ENCODE measurements around the gene UBR2.

DNA sequence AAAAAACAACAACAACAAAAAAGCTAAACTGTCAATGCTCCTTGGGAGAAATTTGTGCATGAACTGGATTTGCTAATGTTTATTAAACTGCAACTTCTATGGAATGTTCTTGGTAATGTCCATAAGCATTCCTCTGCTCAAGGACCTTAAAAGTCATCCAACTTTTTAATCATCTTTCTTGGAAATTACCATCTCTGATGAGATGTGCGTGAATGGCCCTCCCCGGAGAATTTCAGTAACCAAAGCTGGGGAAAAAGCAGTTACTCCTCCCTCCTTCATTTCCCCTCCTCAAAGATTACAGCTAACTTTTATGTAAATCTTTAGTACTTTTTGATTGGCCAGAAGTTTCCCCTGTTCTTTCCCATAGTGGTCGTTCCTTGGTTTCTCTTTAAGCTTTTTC is 176.9 kb downstream of the UBR2 start:
- TF ChIP-seq CTCF (IDR thresholded peaks at IDR 0.05) (no peak), POLR2A (IDR thresholded peaks at IDR 0.05) (no peak)

All from adrenal gland (tissue), 5 donors.